HG02623 (cell line): ENCODE data around the gene CDKN2B.
A peak's percentile ranks its signal among the peaks of the same experiment; 100 is the strongest.
"Not testable (repeated sequence)": the region's sequence is repeated elsewhere in the genome, so short reads cannot be mapped to it uniquely, and the experiment has no call there.

ENCODE experiments used
- ATAC-seq: cut with Tn5 transposase; IDR thresholded peaks from one replicate; pipeline ENCODE4 v1.9.1; 2021; ENCODE audit warnings: moderate library complexity; ENCODE audit not compliant: unreplicated experiment

Gene CDKN2B

GRCh38 chr9:21969951-21970799 is 38.9 kb downstream of the CDKN2B start:
- no peak for ATAC-seq

- no peak for ATAC-seq
These were observed 39.8 kb downstream of the CDKN2B start for GRCh38 chr9:21969011-21969940.

DNA sequence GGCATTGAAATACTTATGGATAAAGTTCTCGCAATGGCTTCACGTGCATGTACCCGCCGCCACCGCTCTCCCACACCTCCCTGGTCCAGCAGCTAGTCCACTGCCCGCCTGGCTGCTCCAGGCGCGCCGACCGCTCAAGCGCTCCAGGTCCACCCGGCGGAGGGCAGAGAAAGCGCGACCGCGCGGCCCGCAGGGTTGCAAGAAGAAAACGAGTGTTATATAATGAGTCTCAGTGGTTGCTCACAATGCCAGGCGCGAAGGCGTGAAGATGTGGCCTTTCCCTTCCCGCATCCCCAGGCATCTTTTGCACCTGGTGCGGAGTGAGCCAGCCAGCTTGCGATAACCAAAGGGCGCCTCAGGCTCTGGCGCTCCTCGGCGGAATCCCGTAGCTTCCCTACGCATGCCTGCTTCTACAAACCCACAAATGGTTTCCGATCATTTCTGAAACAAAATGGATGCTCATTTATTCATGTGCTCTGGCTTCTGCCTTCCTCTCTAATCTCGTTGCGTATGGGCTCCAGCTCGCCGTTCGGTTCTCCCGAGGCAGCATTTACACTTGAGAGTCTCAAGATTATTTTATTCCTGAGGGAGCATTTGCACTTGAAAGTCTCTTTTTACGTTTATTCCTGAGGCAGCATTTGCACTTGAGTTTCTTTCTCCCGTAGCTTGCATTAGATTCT is 40.6 kb downstream of the CDKN2B start:
- ATAC-seq: no peak

GRCh38 chr9:21967702-21968101 is 41.4 kb downstream of the CDKN2B start:
- ATAC-seq: no peak

DNA sequence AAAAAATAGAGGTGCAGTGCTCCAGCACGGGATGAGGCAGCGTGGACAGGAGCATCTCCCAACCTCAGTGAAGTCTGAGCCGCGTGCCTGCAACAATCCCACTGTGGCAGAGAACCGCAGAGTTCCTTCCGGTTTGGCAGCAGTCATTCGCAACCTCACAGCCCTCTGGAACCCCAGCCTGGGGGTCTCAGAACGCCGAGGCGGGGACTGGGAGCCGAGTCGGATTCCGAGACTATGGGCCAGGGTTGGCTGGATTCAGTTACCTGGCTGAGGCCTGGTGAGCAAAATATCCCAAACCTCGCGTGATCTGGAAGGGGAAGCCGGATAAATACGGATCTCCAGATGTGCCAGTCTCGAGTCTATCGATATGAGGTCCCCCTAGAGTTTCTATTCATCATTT is 41.9 kb downstream of the CDKN2B start:
- no peak for ATAC-seq

GRCh38 chr9:21966140-21966851 is 42.8 kb downstream of the CDKN2B start:
- no peak for ATAC-seq

DNA sequence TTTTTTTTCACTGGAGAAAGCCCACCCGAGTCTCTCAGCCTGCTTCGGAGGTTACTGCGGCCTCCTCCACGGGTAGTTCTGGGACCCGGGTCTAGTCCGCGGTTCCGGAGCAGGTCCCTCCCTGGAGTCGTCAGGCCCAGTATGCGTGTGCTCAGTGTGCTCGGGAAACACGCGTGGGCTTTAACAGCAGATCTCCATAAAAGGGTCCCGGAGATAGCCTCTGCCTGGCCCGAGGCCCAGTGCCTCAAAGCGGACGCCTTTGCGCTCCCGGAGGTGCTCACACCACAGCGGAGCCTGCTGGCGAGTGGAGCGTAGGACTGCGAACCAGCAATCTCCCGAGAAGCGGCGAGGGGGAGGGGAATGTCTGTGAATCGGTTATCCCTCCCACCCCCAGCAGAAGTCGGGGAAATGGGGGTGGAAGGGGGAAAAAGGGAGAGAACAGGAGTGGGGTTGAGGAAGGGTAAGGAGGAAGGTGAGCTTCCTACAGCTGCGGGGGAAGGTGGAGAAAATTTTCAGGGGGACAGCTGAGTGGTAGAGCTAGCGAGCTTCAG is 43.6 kb downstream of the CDKN2B start:
- peak; percentile 83 for ATAC-seq

GRCh38 chr9:21964925-21965385 is 44.1 kb downstream of the CDKN2B start:
- ATAC-seq: peak; percentile 61

GRCh38 chr9:21961569-21961968 is 47.5 kb downstream of the CDKN2B start:
- ATAC-seq: no peak

GRCh38 chr9:21959268-21959667 is 49.8 kb downstream of the CDKN2B start:
- ATAC-seq: not testable (repeated sequence)

DNA sequence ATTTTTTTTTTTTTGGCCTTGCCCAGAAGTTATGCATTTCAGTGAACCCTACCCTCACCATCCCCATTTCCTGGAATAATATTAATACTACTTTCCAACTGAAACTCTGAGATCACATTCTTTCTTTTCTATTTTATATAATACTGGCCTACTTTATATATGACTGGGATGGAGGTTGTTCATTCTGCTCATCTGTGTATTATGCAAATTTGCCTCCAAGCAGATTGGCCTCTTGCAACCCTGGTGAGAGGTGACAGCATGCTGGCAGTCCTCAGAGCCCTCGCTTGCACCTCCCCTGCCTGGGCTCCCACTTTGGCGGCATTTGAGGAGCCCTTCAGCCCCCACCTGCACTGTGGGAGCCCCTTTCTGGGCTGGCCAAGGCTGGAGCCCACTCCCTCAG is 50.3 kb downstream of the CDKN2B start:
- no peak for ATAC-seq
